ENCODE results near the gene KRTAP10-5.

DNA sequence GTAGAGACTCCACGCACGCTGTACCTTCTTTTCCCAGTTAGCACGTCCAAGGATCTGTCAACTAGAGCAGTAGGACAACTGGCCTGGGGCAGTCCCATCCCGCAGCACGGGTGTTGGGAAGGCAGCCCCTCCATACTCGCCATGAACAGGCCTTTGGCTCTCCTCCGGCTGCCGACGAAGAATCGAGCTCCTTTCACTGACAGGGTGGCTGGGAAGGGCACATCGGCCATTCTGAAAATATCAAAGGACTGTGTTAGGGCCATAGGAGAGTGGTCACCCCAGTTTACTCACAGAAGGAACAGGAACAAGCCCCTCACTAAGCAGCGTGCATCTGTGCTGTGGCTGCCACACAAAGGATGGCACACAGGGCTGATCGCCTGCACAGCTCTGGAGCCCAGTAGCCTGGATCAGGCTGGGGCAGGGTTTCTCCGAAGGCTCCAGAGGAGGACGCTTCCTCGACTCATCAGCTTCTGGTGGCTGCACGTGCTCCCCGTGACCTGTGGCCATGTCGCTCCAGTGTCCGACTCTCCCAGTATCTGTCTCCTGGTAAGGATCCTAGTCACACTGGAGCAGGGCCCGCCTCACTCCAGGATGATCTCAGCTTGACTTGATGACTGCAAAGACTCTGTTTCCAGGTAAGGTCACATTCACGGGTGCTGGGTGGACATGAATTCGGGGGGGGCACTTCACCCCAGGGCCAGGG is 49.4 kb downstream of the KRTAP10-5 start:
- no peak for TF ChIP-seq POLR2AphosphoS5 (IDR thresholded peaks at IDR 0.05; ENCODE audit: low read depth, low read length)
- no peak for TF ChIP-seq TAF1 (IDR thresholded peaks at IDR 0.05; ENCODE audit: borderline replicate concordance, low read depth, low read length)

Data from GM12892 (cell line).